A673 (cell line): Measurements from ENCODE around the gene EZR. TPM values are rescaled to one million over a fixed set of nuclear protein-coding genes. Genes with fewer than 3 reads are reported as not detected.

Experiments used
- BruUV-seq: library from RNA; stranded (reverse); fragments of 400-500 nt; replicated peaks from 2 replicates; lab custom pipeline; 2021; lab: Mats Ljungman, UMichigan
- CTCF ChIA-PET: fragments of 300-600 bp; sonication (Branson Sonifier 250); formaldehyde crosslinking; loops from one replicate; lab custom pipeline; 2022; ENCODE audit warnings: antibody characterized with exemption; lab: Charles Lee
- POLR2A ChIA-PET: fragments of 300-600 bp; sonication (Branson Sonifier 250); formaldehyde crosslinking; loops from one replicate; lab custom pipeline; 2022; ENCODE audit warnings: antibody characterized with exemption; ENCODE audit not compliant: low non-redundant PET; lab: Charles Lee
- DNase-seq: peaks from one replicate; pipeline ENCODE4 v3.0.0-alpha.2; 2015; ENCODE audit warnings: low spot score
- H3K27ac ChIP-seq: fragments of 200-600 bp; sonication (generic); 2 replicates; pipeline ENCODE4 v1.5.1; 2016; ENCODE audit warnings: mixed run types, low read depth, mild to moderate bottlenecking, mixed read lengths, antibody characterized with exemption, low read length; ENCODE audit not compliant: poor library complexity, severe bottlenecking
- H3K27me3 ChIP-seq: fragments of 200-600 bp; sonication (generic); replicated peaks from 2 replicates; pipeline ENCODE4 v1.6.1; 2017; ENCODE audit warnings: mixed run types, low read depth, mild to moderate bottlenecking, mixed read lengths, antibody characterized with exemption, low read length; ENCODE audit not compliant: insufficient read depth, poor library complexity
- H3K36me3 ChIP-seq: fragments of 200-600 bp; sonication (generic); 2 replicates; pipeline ENCODE4 v1.6.1; 2016; ENCODE audit warnings: mixed run types, mild to moderate bottlenecking, mixed read lengths, antibody characterized with exemption, low read length; ENCODE audit not compliant: insufficient read depth, poor library complexity, severe bottlenecking
- H3K4me1 ChIP-seq: fragments of 200-600 bp; sonication (generic); 2 replicates; pipeline ENCODE4 v1.6.1; 2017; ENCODE audit warnings: mixed run types, mild to moderate bottlenecking, mixed read lengths, antibody characterized with exemption, low read length; ENCODE audit not compliant: insufficient read depth, poor library complexity, severe bottlenecking
- H3K4me3 ChIP-seq: fragments of 200-600 bp; sonication (generic); 2 replicates; pipeline ENCODE4 v1.5.1; 2016; ENCODE audit warnings: low read depth, mixed run types, mild to moderate bottlenecking, mixed read lengths, low read length; ENCODE audit not compliant: poor library complexity, severe bottlenecking
- H3K9me3 ChIP-seq: fragments of 200-600 bp; sonication (generic); 2 replicates; pipeline ENCODE4 v1.6.1; 2016; ENCODE audit warnings: mixed run types, low read depth, mild to moderate bottlenecking, mixed read lengths, antibody characterized with exemption, low read length; ENCODE audit not compliant: poor library complexity, severe bottlenecking
- EZH2 ChIP-seq: fragments of 200-600 bp; sonication (generic); IDR thresholded peaks from 2 replicates; pipeline ENCODE4 v1.6.1; 2017; ENCODE audit warnings: borderline replicate concordance, low read depth, mild to moderate bottlenecking, mixed read lengths, antibody characterized with exemption, low read length; ENCODE audit not compliant: poor library complexity, severe bottlenecking
- intact Hi-C: fragments of 100-400 bp; cut with micrococcal nuclease; formaldehyde crosslinking; loops from one replicate; pipeline ENCODE4 v1.10.0; 2022; ENCODE audit not compliant: unreplicated experiment
- total RNA-seq: library from RNA; stranded (reverse); gene quantifications from 2 replicates; pipeline ENCODE4 v1.2.3, GENCODE V29; 2021
- TF ChIP-seq, protein P1 (sequence below): fragments of 300-800, 200-600 bp; sonication (generic); conservative IDR thresholded peaks from 2 replicates; pipeline ENCODE4 v1.5.1; 2017; ENCODE audit warnings: low read depth, mild to moderate bottlenecking, antibody characterized with exemption, low read length, moderate library complexity, mixed read lengths

The EZR gene
- total RNA-seq, 1 experiment from 2014 or later: 144 TPM

DNA sequence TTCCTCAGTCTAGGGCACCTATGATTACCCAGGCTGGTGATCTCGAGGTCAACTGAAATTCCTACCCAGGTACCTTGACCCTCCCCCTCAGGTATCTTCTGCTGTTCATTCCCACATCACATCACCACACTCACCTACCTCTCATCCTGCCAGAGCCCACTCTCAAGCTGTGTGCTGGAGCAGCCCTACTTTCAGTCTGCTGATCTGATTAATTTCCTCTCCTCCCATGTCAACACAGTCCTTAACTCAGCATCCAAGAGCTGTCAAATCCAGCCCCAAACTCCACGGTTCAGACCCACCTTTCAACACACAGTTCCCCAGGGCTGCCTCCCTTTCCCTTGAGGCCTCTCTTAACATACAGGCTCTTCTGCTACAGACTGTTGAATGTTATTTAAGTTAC lies 42.4 kb downstream of the EZR start:
- no peaks in the 10 kb centered on the region for H3K27me3 ChIP-seq
- BruUV-seq: no TSS peak
- intact Hi-C loops: no loop called here
- H3K9me3 ChIP-seq: no peaks in the 10 kb centered on the region
- H3K4me3 ChIP-seq: no peak overlapping the region
- TF ChIP-seq EZH2: no peak
- TF ChIP-seq, protein P1, sequence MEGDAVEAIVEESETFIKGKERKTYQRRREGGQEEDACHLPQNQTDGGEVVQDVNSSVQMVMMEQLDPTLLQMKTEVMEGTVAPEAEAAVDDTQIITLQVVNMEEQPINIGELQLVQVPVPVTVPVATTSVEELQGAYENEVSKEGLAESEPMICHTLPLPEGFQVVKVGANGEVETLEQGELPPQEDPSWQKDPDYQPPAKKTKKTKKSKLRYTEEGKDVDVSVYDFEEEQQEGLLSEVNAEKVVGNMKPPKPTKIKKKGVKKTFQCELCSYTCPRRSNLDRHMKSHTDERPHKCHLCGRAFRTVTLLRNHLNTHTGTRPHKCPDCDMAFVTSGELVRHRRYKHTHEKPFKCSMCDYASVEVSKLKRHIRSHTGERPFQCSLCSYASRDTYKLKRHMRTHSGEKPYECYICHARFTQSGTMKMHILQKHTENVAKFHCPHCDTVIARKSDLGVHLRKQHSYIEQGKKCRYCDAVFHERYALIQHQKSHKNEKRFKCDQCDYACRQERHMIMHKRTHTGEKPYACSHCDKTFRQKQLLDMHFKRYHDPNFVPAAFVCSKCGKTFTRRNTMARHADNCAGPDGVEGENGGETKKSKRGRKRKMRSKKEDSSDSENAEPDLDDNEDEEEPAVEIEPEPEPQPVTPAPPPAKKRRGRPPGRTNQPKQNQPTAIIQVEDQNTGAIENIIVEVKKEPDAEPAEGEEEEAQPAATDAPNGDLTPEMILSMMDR: no peak
- DNase-seq: no peak
- peaks cover 76% of the 10 kb centered on the region for H3K36me3 ChIP-seq
- no peak overlapping the region for H3K27ac ChIP-seq
- peaks cover 22% of the 10 kb centered on the region for H3K4me1 ChIP-seq
- CTCF ChIA-PET: no interaction called here
- POLR2A ChIA-PET: no interaction called here

DNA sequence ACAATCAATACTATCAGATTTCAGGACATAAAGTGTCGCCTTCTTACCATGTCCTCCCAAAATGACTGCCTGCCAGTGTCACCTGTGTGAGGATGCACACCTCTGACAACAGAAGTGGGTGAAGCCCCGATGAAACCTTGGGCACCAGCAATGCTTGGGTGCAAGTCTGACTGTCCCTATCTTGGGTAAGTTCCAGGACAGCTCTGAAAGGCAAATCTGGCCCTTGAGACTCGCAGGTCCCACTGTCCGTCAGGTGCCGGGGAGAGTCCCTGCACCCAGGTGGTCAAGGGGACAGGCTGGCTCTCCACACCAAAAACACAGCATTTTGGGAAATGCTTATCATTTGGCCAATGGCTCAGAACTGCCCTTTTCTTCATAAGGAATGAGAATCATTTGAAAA lies 43.3 kb downstream of the EZR start:
- peaks cover 22% of the 10 kb centered on the region for H3K4me1 ChIP-seq
- H3K4me3 ChIP-seq: no peak overlapping the region
- H3K36me3 ChIP-seq: peaks cover 76% of the 10 kb centered on the region
- ChIA-PET POLR2A (no interaction called here), CTCF (no interaction called here)
- H3K27ac ChIP-seq: no peak overlapping the region
- no peaks in the 10 kb centered on the region for H3K27me3 ChIP-seq
- no peak for DNase-seq
- no peaks in the 10 kb centered on the region for H3K9me3 ChIP-seq
- TF ChIP-seq, protein P1: no peak
- TF ChIP-seq EZH2: no peak
- intact Hi-C loops: no loop called here
- BruUV-seq: no TSS peak

DNA sequence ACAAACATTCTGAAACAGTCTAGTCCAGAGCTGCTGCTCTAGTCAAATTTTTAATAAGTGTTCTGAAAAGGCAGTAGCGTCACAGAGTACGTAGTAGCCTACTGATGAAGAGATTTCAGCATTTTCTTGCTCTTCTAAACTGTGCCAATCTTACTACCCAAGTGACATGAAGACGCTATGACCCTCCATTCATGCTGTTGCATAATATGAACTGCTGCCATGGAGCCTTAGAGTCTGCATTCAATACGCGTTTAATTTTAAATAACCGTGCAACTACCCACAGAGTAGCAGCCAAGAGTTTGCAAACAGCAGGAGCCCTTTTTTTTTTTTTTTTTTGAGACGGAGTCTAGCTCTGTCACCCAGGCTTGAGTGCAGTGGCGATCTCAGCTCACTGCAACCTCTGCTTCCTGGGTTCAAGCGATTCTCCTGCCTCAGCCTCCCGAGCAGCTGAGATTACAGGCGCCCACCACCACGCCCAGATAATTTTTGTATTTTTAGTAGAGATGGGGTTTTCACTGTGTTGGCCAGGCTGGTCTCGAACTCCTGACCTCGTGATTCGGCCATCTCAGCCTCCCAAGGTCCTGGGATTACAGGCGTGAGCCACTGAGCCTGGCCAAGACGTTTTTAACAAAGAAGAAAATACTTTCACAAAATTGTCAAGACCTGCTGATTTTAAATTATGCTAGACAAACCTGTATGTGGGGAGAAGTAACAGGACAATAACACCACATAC lies 44.3 kb downstream of the EZR start:
- Histone ChIP-seq H3K27me3 (no peaks in the 10 kb centered on the region), H3K27ac (peak overlapping the region; percentile 25), H3K4me1 (peaks cover 22% of the 10 kb centered on the region), H3K4me3 (no peak overlapping the region), H3K36me3 (peaks cover 80% of the 10 kb centered on the region), H3K9me3 (no peaks in the 10 kb centered on the region)
- ChIA-PET CTCF (interaction anchor here (0.5 to 0.7 kb wide), 2 partner anchors 29 to 481 kb away, joined by 4 to 7 read pairs; no protein-coding TSS in a partner anchor), POLR2A (interaction anchor here (0.6 kb wide), 1 partner anchor 168 kb away, joined by 3 read pairs; no protein-coding TSS in a partner anchor)
- TF ChIP-seq, protein P1: no peak
- TF ChIP-seq EZH2: no peak
- peak; percentile 85 for DNase-seq
- intact Hi-C loops: no loop called here
- BruUV-seq: no TSS peak
